IPS-20b (cell line): ENCODE measurements around the gene TMEM214.
"Not testable (repeated sequence)": the region's sequence is repeated elsewhere in the genome, so short reads cannot be mapped to it uniquely, and the experiment has no call there.

ENCODE experiments used
- H3K27ac ChIP-seq: one replicate; pipeline ENCODE4 v1.5.1; 2013; ENCODE audit warnings: low read length
- H3K27me3 ChIP-seq: 2 replicates; pipeline ENCODE4 v1.6.1; 2013; ENCODE audit warnings: mild to moderate bottlenecking, low read length, inconsistent platforms; ENCODE audit not compliant: insufficient read depth
- H3K36me3 ChIP-seq: 2 replicates; pipeline ENCODE4 v1.6.1; 2013; ENCODE audit warnings: low read depth, mild to moderate bottlenecking, inconsistent platforms, low read length, moderate library complexity; ENCODE audit not compliant: insufficient read depth
- H3K4me1 ChIP-seq: 2 replicates; pipeline ENCODE4 v1.6.1; 2013; ENCODE audit warnings: mild to moderate bottlenecking, control low read depth, inconsistent platforms, low read length, moderate library complexity; ENCODE audit not compliant: insufficient read depth
- H3K4me3 ChIP-seq: 2 replicates; pipeline ENCODE4 v1.5.1; 2013; ENCODE audit warnings: mild to moderate bottlenecking, low read length, inconsistent platforms
- H3K9ac ChIP-seq: 2 replicates; pipeline ENCODE4 v1.6.1; 2013; ENCODE audit warnings: low read depth, mild to moderate bottlenecking, inconsistent platforms, low read length, moderate library complexity
- H3K9me3 ChIP-seq: 2 replicates; pipeline ENCODE4 v1.6.1; 2013; ENCODE audit warnings: mild to moderate bottlenecking, low read depth, low read length, inconsistent platforms; ENCODE audit not compliant: insufficient read depth

The TMEM214 gene

DNA sequence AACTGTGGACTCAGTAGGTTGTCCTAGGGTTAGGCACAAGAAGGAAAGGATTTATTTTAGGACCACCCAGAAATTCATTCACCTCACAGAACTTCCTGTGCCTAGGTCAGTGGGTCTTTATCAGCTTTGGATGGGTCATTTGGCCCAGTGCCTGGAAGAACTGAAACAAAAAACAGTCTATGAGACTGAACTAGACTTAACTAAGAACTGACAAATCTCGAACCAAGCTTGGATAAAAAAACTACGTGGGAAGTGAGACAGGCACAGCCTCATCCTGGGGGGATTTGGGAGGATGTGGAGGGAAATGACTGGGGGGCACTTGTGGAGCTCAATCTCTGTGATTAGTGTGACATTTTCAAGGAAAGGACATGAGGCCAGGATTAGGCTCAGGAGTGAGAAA lies 41.0 kb downstream of the TMEM214 start:
- Histone ChIP-seq H3K36me3 (peaks cover 17% of the 10 kb centered on the region), H3K9ac (no peak overlapping the region), H3K4me1 (peaks cover 7% of the 10 kb centered on the region; the same call in 1 of the 2 replicates), H3K27ac (no peak overlapping the region), H3K9me3 (no peaks in the 10 kb centered on the region), H3K27me3 (no peaks in the 10 kb centered on the region), H3K4me3 (no peak overlapping the region)

DNA sequence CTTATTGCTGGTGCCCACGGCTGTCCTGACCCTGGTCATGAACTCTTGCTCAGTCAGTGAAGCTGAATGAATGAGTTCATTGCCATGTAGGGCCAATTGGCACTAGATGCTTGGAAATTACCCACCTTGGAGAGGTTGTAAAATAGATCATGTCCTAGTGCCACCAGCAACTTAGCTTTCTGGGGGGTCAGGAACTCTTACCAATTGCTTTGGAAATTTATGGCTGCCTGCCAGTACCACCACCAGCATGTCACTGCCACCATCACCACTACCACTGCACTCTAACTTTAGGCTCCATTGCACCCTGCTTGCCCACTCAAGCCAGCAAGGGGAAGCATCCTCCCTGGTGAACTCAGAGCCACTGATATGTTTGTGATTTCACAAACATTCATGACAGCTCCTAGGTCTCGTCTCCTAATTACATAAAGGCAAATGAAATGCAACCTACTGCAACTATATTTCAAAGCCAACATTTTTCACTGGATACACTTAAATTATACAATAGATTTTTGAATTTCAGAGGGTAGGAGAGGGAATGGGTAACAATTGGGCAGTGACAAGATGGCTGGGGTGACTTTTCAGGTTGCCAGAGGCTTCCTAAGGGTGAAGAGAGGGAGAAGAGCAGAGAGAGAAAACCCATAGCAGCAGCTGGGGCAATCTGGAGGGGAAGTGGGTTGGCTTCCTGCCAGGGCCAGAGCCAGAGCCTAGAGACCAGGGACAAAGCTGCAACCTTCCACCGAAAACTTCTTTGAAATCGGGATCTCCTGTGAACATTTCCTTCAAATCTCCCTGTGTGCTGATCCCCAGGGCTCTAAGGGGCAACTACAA lies 42.2 kb downstream of the TMEM214 start:
- no peaks in the 10 kb centered on the region for H3K9me3 ChIP-seq
- H3K4me1 ChIP-seq, result peaks cover 7% of the 10 kb centered on the region; the same call in 1 of the 2 replicates
- no peak overlapping the region for H3K4me3 ChIP-seq
- no peak overlapping the region for H3K27ac ChIP-seq
- H3K36me3 ChIP-seq, result peaks cover 5% of the 10 kb centered on the region; the same call in 1 of the 2 replicates
- H3K9ac ChIP-seq, result no peak overlapping the region
- no peaks in the 10 kb centered on the region for H3K27me3 ChIP-seq

DNA sequence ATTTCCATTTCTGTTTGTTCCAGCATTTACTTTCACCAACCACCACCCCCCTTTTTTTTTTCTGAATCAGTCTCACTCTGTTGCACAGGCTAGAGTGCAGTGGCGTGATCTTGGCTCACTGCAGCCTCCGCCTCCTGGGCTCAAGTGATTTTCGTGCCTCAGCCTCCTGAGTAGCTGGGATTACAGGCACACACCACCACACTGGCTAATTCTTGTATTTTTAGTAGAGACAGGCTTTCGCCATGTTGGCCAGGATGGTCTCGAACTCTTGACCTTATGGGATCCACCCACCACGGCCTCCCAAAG lies 42.8 kb downstream of the TMEM214 start:
- not testable (repeated sequence) for H3K36me3 ChIP-seq, H3K4me1 ChIP-seq, H3K27me3 ChIP-seq, H3K27ac ChIP-seq, H3K9me3 ChIP-seq, H3K9ac ChIP-seq, H3K4me3 ChIP-seq

DNA sequence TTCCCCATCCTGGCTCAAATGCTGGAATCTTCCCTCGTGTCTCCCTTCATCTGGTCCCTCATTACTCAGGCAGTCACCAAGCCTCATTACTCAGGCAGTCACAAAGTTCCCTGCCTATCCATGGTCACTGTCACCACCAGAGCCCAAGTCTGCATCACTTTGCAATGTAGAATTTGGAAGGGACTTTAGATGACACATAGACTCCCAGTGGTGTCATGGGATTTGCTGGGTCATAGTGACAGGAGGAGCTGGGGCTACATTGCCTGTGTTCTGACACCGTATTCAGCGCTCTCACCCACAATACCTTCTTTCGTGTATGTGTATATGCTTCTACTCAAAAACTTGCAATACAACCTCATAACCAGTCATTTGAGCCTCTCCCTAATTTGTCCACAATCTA lies 43.6 kb downstream of the TMEM214 start:
- no peak overlapping the region for H3K27ac ChIP-seq
- no peaks in the 10 kb centered on the region for H3K27me3 ChIP-seq
- peaks cover 4% of the 10 kb centered on the region; the same call in 1 of the 2 replicates for H3K4me1 ChIP-seq
- no peaks in the 10 kb centered on the region for H3K36me3 ChIP-seq
- no peak overlapping the region for H3K9ac ChIP-seq
- H3K4me3 ChIP-seq, result no peak overlapping the region
- H3K9me3 ChIP-seq, result no peaks in the 10 kb centered on the region

DNA sequence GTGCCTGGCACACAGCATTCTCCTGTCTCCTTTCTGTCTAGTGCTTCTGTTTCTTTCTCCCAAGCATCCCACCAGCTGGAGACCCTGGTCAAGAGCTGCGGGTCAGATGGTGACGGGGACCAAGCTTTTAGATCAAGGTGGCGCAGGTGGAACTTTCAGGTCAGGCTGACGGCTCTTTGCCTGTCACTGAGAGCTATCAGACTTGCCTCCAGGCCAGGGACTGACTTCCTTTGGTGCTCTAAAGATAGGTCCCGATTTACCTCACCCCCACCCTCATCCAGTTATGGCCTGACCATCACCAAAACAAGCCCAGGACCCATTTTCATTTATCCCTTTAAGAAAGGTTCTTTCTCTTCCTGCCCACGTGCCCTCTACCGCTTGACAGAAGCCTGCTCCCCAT lies 44.5 kb downstream of the TMEM214 start:
- H3K27ac ChIP-seq, result no peak overlapping the region

DNA sequence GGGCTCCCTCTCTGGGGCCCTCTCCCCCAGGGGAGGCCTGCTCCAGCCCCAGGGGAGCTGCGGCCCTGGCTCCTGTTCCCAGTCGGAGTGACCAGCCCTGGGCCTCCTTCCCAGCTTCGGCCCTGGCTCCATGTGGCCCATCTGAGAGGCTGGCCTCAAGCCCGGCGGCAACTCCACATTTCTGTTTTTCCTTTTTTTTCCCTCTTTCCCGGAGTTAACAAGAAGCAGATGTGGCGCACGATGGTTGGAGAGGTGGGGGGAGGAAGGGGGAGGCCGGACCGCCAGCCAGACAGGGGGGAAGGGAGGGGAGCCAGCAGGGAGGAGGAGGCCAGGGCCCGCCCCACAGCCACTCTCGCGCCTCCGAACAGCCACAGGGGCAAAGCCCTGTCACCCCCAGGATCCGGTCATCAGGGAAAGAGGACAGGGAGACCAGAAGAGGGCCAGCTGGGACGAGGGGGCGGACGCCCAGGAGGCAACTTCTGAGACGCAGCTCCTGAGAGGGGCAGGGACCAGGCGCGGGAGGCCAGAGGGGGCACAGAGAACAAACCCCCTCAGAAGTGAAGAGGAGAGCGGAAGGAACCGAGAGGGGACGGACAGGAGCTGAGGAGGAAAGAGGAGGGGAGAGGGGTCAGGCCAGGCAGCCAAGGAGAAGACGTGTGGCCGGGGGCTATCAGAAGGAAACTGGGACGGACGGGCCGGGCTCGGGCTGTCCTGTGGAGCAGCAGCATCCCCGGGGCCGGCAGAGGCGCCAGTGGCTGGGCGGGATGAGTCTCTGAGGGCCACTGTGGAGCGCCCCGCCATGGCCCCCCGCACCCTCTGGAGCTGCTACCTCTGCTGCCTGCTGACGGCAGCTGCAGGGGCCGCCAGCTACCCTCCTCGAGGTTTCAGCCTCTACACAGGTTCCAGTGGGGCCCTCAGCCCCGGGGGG lies 45.8 kb downstream of the TMEM214 start, which contains the start of gene EMILIN1:
EMILIN1 (plus strand) TSS at position 349 of the 928 bp plus-strand sequence; CDS start at position 800, 451 bp downstream.
- H3K36me3 ChIP-seq, result no peaks in the 10 kb centered on the region
- H3K27ac ChIP-seq, result no peak within 1 kb of the TSS
- no peaks in the 10 kb centered on the region for H3K27me3 ChIP-seq
- no peaks in the 10 kb centered on the region for H3K9me3 ChIP-seq
- H3K9ac ChIP-seq, result no peak within 1 kb of the TSS
- H3K4me1 ChIP-seq, result peaks cover 3% of the 10 kb centered on the region; the same call in 1 of the 2 replicates
- no peak within 1 kb of the TSS for H3K4me3 ChIP-seq

More for the DNA sequence above, 44.5 kb downstream of the TMEM214 start:
- Histone ChIP-seq H3K36me3 (no peaks in the 10 kb centered on the region), H3K27me3 (no peaks in the 10 kb centered on the region), H3K9me3 (no peaks in the 10 kb centered on the region), H3K4me1 (peaks cover 7% of the 10 kb centered on the region; the same call in 1 of the 2 replicates), H3K9ac (no peak overlapping the region), H3K4me3 (no peak overlapping the region)

DNA sequence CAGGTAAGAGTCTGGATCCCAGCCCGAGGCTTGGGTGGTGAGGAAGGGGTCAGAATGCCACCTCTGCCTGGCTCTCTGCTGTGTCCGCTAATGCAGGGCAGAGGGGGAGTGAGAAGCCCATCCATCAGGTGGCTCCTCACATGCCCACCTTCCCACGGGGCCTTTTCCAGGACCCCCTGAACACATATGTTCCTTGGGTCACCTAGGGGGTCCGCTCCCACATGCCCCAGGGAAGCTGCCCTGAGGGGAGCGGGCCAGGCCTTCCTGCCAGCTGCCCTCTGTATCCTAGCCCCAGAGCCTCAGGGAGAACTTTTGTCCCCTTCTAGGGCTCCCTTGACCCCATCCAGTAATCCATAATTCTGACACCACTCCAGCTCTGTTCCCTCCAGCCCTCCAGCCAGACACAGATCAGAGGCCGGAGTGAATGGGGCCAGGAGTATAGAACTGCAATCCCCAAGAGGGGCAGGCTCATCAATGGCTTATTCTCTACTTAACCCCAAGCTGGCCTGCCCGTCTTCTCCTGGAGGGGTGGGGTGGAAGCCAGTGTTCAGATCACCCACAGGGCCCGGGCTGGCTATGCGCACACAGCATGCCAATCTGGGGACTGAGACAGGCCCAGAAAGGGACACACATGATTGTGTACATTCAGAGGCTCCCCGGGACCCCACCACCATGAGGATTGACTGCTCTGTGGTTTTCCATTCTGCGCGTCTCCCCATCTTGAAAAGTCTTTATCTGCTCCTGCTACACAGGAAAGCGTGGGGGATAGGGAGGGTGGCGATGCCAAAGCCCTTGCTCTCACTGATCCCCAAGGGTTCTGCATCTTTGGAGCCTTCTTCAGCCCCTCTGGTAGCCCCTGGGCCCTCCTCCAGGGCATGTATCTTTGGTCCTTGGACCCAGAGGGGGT lies 46.7 kb downstream of the TMEM214 start:
- Histone ChIP-seq H3K4me1 (peaks cover 3% of the 10 kb centered on the region; the same call in 1 of the 2 replicates), H3K36me3 (no peaks in the 10 kb centered on the region), H3K27me3 (peaks cover under 1% of the 10 kb centered on the region; the same call in 1 of the 2 replicates), H3K9ac (no peak overlapping the region), H3K4me3 (no peak overlapping the region), H3K9me3 (no peaks in the 10 kb centered on the region), H3K27ac (no peak overlapping the region)

DNA sequence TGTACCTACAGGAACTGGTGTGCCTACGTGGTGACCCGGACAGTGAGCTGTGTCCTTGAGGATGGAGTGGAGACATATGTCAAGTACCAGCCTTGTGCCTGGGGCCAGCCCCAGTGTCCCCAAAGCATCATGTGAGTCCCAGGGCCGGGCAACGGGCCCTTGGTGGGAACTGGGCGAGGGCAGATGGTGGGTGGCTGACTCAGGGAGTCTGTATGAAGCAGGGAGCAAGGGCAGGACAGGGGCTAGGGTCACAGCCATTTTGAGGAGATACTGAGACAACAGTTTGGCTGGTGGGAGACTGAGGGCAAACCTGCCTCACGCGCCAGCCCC lies 47.3 kb downstream of the TMEM214 start:
- Histone ChIP-seq H3K27ac (no peak overlapping the region), H3K27me3 (peaks cover 7% of the 10 kb centered on the region), H3K9ac (no peak overlapping the region), H3K9me3 (no peaks in the 10 kb centered on the region), H3K4me3 (no peak overlapping the region), H3K4me1 (peaks cover 4% of the 10 kb centered on the region; the same call in 1 of the 2 replicates), H3K36me3 (no peaks in the 10 kb centered on the region)

DNA sequence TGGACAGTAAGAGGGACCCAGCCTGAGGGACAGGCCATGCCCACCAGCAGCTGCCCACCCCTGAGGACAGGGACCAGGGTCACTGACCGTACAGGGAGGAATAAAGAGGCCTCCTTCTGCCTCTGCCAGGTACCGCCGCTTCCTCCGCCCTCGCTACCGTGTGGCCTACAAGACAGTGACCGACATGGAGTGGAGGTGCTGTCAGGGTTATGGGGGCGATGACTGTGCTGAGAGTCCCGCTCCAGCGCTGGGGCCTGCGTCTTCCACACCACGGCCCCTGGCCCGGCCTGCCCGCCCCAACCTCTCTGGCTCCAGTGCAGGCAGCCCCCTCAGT lies 47.8 kb downstream of the TMEM214 start:
- no peak overlapping the region for H3K27ac ChIP-seq
- peaks cover 8% of the 10 kb centered on the region; the same call in 1 of the 2 replicates for H3K4me1 ChIP-seq
- peaks cover 12% of the 10 kb centered on the region for H3K27me3 ChIP-seq
- H3K36me3 ChIP-seq, result no peaks in the 10 kb centered on the region
- H3K4me3 ChIP-seq, result no peak overlapping the region
- H3K9me3 ChIP-seq, result no peaks in the 10 kb centered on the region
- H3K9ac ChIP-seq, result no peak overlapping the region

DNA sequence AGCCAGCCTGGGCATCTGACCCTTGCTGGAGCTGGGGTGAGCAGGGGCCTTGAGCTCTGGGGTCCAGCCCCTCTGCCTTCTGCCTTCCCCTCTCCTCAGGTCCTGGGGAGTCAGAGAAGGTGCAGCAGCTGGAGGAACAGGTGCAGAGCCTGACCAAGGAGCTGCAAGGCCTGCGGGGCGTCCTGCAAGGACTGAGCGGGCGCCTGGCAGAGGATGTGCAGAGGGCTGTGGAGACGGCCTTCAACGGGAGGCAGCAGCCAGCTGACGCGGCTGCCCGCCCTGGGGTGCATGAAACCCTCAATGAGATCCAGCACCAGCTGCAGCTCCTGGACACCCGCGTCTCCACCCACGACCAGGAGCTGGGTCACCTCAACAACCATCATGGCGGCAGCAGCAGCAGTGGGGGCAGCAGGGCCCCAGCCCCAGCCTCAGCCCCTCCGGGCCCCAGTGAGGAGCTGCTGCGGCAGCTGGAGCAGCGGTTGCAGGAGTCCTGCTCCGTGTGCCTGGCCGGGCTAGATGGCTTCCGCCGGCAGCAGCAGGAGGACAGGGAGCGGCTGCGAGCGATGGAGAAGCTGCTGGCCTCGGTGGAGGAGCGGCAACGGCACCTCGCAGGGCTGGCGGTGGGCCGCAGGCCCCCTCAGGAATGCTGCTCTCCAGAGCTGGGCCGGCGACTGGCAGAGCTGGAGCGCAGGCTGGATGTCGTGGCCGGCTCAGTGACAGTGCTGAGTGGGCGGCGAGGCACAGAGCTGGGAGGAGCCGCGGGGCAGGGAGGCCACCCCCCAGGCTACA lies 49.4 kb downstream of the TMEM214 start:
- peaks cover 8% of the 10 kb centered on the region; the same call in 1 of the 2 replicates for H3K4me1 ChIP-seq
- H3K4me3 ChIP-seq, result no peak overlapping the region

More for the DNA sequence above, 49.4 kb downstream of the TMEM214 start:
- no peaks in the 10 kb centered on the region for H3K36me3 ChIP-seq
- 0 out of 2 replicates have a peak overlapping the region, but pooled peaks have one; percentile 24 for H3K9ac ChIP-seq
- H3K9me3 ChIP-seq, result no peaks in the 10 kb centered on the region
- H3K27me3 ChIP-seq, result peaks cover 20% of the 10 kb centered on the region
- H3K27ac ChIP-seq, result no peak overlapping the region
